ENCODE data around the gene NCBP2L. TPM values are rescaled to one million over a fixed set of nuclear protein-coding genes. Genes with fewer than 3 reads are reported as not detected.
"Not testable (repeated sequence)": the region's sequence is repeated elsewhere in the genome, so short reads cannot be mapped to it uniquely, and the experiment has no call there.

The NCBP2L gene
- total RNA-seq, 1 donor from 2014 or later: not detected

- no peak for DNase-seq (ENCODE audit: low spot score)
These were observed 26.9 kb downstream of the NCBP2L start for GRCh38 chrX:107804427-107804826.

DNA sequence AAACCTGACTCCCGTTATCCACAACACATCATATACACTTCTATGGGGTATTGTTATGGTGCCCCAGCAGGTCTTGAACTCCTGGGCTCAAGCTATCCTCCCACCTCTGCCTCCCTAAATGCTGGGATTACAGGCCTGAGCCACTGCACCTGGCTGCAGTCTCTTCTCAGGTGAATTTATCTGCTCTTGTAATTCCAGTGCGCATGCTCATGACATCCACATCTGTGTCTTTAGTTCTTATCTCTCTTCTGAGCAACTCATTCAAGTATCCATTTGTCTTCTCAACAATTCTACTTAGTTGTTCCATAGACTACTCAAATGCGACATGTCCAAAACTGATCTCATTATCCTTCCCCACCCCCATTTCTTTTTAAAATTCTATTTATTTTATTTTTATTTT, 27.6 kb downstream of the NCBP2L start:
- no peak for DNase-seq (ENCODE audit: low spot score)

DNA sequence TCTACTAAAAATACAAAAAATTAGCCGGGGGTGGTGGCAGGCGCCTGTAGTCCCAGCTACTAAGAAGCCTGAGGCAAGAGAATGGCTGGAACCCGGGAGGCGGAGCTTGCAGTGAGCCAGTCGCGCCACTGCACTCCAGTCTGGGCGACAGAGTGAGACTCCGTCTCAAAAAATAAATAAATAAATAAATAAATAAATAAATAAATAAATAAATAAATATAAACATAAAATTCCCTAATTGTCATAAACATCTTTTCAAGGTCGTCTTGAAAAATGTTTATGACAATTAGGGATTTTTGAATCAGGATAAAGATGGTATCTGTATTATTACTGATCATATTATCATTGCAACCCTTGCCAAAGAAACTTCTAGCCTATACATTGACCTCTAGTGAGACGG, 32.5 kb downstream of the NCBP2L start:
- DNase-seq (ENCODE audit: low spot score): not testable (repeated sequence)

- DNase-seq (ENCODE audit: low spot score): no peak
These were observed 41.5 kb downstream of the NCBP2L start for GRCh38 chrX:107818900-107819521.

DNA sequence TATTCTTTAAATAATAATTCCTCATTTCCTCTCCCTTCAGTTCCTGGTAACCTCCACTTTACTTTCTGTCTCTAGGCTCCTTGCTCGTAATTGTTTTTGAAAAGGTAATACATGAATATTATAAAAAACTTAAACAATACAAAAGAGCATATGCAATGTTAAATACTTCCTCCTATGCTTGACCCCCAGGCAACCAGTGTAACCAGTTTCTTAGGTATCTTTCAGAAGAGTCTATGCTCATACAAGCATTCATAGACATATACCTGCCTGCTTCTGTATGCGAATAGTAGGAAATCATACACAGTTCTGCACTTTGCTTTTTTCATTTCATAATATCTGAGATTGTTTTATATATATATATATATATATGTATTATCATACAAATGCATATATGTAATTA, 45.5 kb downstream of the NCBP2L start:
- DNase-seq (ENCODE audit: low spot score): peak; percentile 2

GRCh38 chrX:107823456-107823855, 45.9 kb downstream of the NCBP2L start:
- DNase-seq (ENCODE audit: low spot score): peak; percentile 11

- DNase-seq (ENCODE audit: low spot score): peak; percentile 42
These were observed 48.2 kb downstream of the NCBP2L start, which contains the start of gene MID2 for GRCh38 chrX:107825698-107826237. TSS of gene MID2 (plus strand) at chrX:107825866. CDS start at chrX:107826427, 561 bp downstream.

DNA sequence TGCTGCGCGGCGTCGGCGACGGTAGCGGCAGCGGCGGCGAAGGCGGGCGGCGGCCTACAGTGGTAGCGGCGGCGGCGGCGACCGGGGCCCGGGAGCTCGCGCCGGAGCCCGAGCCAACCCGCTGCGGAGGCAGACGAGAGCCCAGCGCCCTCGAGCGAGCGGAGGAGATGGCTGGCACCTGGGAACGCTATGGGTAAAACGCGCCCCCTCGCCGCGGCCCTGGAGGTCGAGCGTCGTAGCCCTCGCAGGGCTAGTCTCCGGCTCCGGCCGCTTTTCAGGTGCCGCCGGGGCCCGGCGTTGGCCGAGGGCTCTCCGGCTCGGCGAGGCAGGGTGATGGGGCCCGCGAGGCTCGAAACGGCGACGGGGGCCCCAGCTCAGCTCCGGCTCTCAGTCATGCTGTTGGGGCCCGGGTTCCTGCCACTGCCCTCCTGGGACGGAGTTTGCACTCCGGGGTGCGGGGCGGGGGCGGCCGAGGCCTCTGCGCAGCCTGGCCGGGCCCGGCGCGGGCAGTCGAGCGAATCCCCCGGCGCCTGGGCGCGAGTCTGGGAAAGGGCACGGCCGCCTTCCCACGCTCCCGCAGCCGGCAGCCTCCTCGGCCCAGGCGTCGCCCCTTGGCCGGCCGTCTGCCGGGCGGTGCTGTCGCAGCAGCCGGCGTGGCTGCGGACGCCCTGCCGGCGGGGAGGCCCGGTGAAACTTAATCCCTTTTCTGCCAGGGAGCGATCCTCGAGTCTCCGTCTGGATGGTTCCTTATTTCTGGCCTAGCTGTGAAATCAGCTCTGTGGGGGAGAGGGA, 48.9 kb downstream of the NCBP2L start:
- peak; percentile 42 for DNase-seq (ENCODE audit: low spot score)

DNA sequence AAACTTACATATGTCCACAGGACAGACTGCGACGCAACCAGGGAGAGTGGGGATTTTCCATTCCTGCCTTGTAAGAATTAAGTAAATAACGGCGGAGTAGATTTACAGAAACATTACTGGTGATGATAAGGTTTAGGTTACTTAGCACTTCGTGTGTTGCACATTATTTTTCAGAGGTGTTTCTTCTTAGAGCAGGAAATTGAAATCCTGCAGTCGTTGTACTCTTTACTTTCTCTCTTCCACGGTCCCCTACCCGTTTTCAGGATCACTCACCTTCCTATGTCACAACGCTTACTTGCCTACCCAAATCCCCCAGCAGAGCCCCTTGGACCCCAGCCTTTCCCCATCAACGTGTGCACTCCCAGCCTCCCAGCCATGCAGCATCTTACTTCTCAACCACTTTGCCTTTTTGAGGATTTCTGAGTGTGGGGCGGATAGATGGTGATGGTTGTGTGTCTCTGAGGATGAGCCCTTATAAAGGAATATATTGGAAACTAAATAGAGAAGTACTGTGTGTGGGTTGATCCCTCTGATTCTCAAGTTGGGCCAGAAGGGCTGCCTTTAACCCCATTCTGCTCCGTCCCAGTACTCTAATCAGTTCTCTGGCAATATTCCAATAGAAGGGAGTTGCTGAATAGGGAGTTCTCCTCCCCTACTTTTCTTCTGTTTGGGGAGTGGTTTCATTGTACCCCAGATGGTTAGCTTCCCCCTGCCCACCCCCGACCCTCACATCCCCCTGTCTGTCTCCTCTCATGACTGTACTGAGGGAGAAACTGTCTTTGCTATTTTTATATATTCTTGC, 49.7 kb downstream of the NCBP2L start:
- DNase-seq (ENCODE audit: low spot score): no peak

- no peak for DNase-seq (ENCODE audit: low spot score)
These were observed 50.3 kb downstream of the NCBP2L start for GRCh38 chrX:107827852-107828251.

DNA sequence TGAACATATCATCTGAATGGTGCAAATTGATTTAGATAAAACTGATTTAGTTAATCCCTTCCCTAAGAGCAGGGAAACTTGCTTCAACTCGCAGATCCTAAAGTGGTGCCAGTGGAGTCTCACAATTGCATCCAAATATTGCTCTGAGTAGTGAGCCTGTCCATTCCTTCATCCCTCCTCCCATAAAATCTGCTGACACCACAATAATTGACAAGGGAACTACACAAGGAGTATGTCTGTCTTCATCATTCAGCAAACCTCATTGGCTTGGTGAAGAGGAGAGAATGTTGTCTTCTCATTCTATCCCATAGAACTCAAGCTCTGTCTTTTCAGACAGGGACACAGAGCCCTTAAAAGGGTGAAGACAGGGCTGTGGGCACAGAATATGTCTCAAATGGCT, 52.3 kb downstream of the NCBP2L start:
- no peak for DNase-seq (ENCODE audit: low spot score)

GRCh38 chrX:107831071-107831730, 53.7 kb downstream of the NCBP2L start:
- no peak for DNase-seq (ENCODE audit: low spot score)

GRCh38 chrX:107834275-107835201, 57.0 kb downstream of the NCBP2L start:
- no peak for DNase-seq (ENCODE audit: low spot score)

GRCh38 chrX:107836958-107837357, 59.4 kb downstream of the NCBP2L start:
- no peak for DNase-seq (ENCODE audit: low spot score)

DNA sequence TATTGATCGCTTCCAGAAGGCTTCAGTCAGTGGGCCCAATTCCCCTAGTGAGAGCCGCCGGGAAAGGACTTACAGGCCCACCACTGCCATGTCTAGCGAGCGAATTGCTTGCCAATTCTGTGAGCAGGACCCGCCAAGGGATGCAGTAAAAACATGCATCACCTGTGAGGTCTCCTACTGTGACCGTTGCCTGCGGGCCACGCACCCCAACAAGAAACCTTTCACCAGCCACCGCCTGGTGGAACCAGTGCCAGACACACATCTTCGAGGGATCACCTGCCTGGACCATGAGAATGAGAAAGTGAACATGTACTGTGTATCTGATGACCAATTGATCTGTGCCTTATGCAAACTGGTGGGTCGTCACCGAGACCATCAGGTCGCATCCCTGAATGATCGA, 63.4 kb downstream of the NCBP2L start:
- no peak for DNase-seq (ENCODE audit: low spot score)

DNA sequence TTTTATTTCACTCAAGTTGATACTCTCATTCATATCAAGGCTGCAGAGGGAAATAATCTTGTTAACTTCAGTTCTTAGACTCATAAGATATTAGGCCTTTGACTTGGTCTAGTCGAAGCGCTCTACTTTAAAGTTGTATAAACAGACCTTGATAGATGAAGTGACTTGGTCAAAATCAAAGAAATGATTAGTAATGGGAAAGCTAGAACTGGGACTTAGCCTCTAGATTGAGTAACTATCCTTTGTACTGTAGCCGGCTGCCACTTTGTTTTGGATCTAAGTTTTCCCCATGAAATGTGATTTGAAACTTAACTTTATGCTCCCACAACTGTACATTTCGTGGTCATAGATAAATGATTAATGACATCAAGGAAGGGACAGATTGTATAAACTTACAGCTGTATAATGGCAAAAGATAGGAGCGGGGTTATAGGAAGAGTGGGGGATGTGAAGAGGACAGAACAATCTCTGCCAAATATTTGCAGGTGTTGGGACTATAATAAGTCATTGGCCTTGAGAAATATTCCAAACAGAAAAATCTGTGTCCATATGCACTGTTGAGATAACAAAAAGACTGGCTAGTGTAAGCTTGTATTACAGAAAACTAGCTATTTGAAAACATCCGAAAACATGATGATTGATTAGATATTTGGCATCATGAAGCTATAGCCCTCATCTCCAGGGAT, 65.3 kb downstream of the NCBP2L start:
- DNase-seq (ENCODE audit: low spot score): no peak

Measured in umbilical cord (tissue), 2 donors.